ENCODE results near the gene ZNHIT2. TPM values are rescaled to one million over a fixed set of nuclear protein-coding genes. Genes with fewer than 3 reads are reported as not detected.

Gene ZNHIT2
- total RNA-seq, 1 donor from 2014 or later = 11.3 TPM

GRCh38 chr11:65102142-65103095, 15.1 kb downstream of the ZNHIT2 start:
- H3K27ac Mint-ChIP-seq = no peak overlapping the region
- H3K9me3 Mint-ChIP-seq = no peaks in the 10 kb centered on the region
- intact Hi-C loops (cut with micrococcal nuclease) = no loop called here
- peaks cover 34% of the 10 kb centered on the region for H3K36me3 Mint-ChIP-seq (ENCODE audit: low read depth)
- H3K4me3 Mint-ChIP-seq (ENCODE audit: low read depth) = no peak overlapping the region
- peaks cover 15% of the 10 kb centered on the region for H3K4me1 Mint-ChIP-seq (ENCODE audit: low read depth)
- no peak for DNase-seq (ENCODE audit: low spot score)
- no peaks in the 10 kb centered on the region for H3K27me3 Mint-ChIP-seq (ENCODE audit: low read depth)

DNA sequence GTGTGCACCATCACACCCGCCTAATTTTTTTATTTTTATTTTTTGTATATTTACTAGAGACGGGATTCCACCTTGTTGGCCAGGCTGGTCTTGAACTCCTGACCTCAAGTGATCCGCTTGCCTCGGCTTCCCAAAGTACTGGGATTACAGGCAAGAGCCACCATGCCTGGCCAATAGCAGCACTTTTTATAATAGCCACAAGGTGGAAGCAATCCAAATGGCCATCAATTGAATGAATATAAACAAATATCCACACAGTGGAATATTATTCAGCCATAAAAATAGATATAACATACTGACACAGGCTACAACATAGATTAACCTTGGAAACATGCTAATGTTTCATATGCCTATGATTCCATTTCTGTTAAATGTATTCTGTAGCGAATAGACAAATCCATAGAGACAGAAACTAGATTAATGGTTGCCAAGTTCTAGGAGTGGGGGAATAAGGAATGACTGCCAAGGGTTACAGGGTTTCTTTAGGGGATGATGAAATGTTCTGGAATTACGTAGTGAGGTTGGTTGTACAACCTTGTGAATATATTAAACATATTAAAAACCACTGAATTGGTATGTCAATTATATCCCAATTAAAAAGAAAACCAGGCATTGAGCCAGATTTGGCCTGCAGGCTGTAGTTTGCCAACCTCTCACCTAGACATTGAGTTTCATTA, 16.7 kb downstream of the ZNHIT2 start:
- Mint-ChIP-seq H3K4me3 (ENCODE audit: low read depth) (no peak overlapping the region), H3K4me1 (ENCODE audit: low read depth) (peaks cover 16% of the 10 kb centered on the region), H3K27me3 (ENCODE audit: low read depth) (no peaks in the 10 kb centered on the region), H3K27ac (no peak overlapping the region), H3K9me3 (no peaks in the 10 kb centered on the region), H3K36me3 (ENCODE audit: low read depth) (peaks cover 26% of the 10 kb centered on the region)
- intact Hi-C loops (cut with micrococcal nuclease) = no loop called here
- no peak for DNase-seq (ENCODE audit: low spot score)

DNA sequence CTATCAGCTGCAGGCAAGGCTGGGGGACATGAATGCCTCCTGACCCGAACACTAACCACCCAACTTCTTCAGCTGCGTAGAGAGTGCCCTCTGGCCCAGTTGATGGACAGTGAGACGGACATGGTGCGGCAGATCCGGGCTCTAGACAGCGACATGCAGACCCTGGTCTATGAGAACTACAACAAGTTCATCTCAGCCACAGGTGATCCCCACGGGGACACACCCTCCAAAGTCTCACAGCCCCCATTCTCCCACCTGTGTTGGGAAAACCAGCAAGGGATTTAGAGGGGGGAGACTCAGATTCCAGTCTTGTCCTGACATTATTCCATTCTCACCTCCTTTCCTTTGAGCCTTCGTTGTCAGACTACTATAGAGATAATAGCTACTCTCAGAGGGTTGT, 20.6 kb downstream of the ZNHIT2 start:
- no peak for DNase-seq (ENCODE audit: low spot score)
- Mint-ChIP-seq H3K27me3 (ENCODE audit: low read depth) (no peaks in the 10 kb centered on the region), H3K36me3 (ENCODE audit: low read depth) (peaks cover 12% of the 10 kb centered on the region), H3K27ac (no peak overlapping the region), H3K4me1 (ENCODE audit: low read depth) (peaks cover 11% of the 10 kb centered on the region), H3K9me3 (no peaks in the 10 kb centered on the region), H3K4me3 (ENCODE audit: low read depth) (peak overlapping the region; percentile 88)
- intact Hi-C loops (cut with micrococcal nuclease) = loop anchor here (1.0 to 2.0 kb wide), 3 partner anchors 13 to 84 kb away; partner anchors contain the start of genes CDCA5, TM7SF2 and ZFPL1

DNA sequence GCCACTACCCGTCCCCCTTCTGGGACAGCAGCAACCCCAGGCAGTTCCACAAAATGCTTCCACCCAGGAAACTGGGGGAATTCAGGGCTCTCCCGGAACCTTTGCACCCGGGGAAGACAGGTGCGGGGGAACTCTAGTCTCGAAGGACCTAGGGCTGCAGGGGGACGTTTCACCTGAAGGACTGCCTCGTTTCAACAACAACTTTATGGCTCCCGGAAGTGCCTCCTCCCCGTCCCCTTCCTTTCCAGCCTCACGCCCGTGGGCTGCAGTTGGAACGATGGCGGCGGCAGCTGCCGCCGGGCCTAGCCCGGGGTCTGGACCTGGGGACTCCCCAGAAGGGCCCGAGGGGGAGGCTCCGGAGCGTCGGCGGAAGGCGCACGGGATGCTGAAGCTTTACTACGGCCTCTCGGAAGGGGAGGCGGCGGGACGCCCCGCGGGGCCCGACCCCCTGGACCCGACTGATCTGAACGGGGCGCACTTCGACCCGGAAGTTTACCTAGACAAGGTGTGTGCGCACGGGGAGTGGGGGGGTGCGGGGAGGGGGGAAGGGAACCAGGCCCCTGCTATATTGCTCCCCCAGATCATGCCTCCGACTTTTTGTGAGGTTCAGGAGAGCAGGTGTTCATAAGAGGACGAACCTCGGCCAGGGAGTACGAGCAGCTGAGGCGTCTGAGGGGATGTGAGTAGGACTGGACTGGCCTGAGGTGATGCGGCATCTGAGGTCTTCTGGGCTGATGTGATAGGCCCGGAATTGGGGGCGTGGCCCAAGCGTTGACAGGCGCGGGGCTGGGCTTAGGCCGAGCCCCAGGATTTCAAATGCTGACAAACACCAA, 21.3 kb downstream of the ZNHIT2 start, which contains the start of gene VPS51:
VPS51 (plus strand) TSS at position 241 of the 833 bp plus-strand sequence; CDS start at position 278, 37 bp downstream.
- Mint-ChIP-seq H3K9me3 (no peaks in the 10 kb centered on the region), H3K4me1 (ENCODE audit: low read depth) (peaks cover 11% of the 10 kb centered on the region), H3K27me3 (ENCODE audit: low read depth) (no peaks in the 10 kb centered on the region), H3K27ac (peak within 1 kb of the TSS; percentile 96), H3K36me3 (ENCODE audit: low read depth) (peaks cover 12% of the 10 kb centered on the region), H3K4me3 (ENCODE audit: low read depth) (peak within 1 kb of the TSS; percentile 88)
- intact Hi-C loops (cut with micrococcal nuclease) = loop anchor here (1.0 to 2.0 kb wide), 3 partner anchors 12 to 83 kb away; partner anchors contain the start of genes CDCA5, TM7SF2 and ZFPL1
- DNase-seq (ENCODE audit: low spot score) = peak; percentile 82

DNA sequence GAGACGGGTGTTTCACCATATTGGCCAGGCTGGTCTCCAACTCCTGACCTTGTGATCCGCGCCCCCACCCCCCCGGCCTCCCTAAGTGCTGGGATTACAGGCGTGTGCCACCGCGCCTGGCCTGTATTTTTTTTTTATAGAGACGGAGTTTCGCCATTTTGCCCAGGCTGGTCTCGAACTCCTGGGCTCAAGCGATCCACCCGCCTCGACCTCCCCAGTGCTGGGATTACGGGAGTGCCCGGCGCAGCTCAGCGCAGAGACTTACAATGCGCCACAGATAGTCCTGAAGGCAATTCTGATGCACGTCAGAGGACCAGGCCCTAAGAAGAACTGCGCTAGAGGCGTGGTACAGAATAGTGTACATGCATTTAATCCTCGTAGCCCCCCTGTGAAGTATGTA, 22.1 kb downstream of the ZNHIT2 start:
- H3K27me3 Mint-ChIP-seq (ENCODE audit: low read depth) = no peaks in the 10 kb centered on the region
- no peak for DNase-seq (ENCODE audit: low spot score)

GRCh38 chr11:65090628-65091027, 26.9 kb downstream of the ZNHIT2 start:
- intact Hi-C loops (cut with micrococcal nuclease) = no loop called here
- Mint-ChIP-seq H3K4me1 (ENCODE audit: low read depth) (peaks cover 5% of the 10 kb centered on the region), H3K27ac (no peak overlapping the region), H3K4me3 (ENCODE audit: low read depth) (no peak overlapping the region), H3K27me3 (ENCODE audit: low read depth) (no peaks in the 10 kb centered on the region), H3K36me3 (ENCODE audit: low read depth) (peaks cover 28% of the 10 kb centered on the region), H3K9me3 (no peaks in the 10 kb centered on the region)
- DNase-seq (ENCODE audit: low spot score) = no peak

More for the DNA sequence above, 22.1 kb downstream of the ZNHIT2 start:
- intact Hi-C loops (cut with micrococcal nuclease) = no loop called here
- peak overlapping the region; percentile 88 for H3K4me3 Mint-ChIP-seq (ENCODE audit: low read depth)
- H3K27ac Mint-ChIP-seq = peak overlapping the region; percentile 96
- H3K9me3 Mint-ChIP-seq = no peaks in the 10 kb centered on the region
- peaks cover 12% of the 10 kb centered on the region for H3K36me3 Mint-ChIP-seq (ENCODE audit: low read depth)
- H3K4me1 Mint-ChIP-seq (ENCODE audit: low read depth) = peaks cover 11% of the 10 kb centered on the region

DNA sequence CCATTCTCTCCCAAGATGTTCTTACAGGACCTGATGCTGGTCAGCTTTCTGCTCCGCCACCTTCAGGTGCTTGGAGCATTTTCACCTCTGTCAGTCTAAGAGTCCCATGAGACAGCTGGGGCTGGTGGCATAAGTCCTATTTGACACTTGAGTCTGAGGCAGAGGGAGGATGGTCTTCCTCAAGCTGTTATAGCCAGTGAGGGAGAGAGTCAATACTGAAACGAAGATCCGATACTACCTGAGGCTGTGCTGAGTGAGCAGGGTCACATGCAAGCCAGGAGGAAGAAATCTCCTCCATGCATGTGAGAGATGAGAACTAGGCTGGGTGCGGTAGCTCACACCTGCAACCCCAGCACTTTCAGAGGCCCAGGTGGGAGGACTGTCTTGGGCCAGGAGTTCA, 27.9 kb downstream of the ZNHIT2 start:
- intact Hi-C loops (cut with micrococcal nuclease) = loop anchor here (10.0 kb wide), 1 partner anchor 765 kb away; the partner anchor contains the start of gene CFL1
- H3K27me3 Mint-ChIP-seq (ENCODE audit: low read depth) = no peaks in the 10 kb centered on the region
- no peak overlapping the region for H3K4me3 Mint-ChIP-seq (ENCODE audit: low read depth)
- H3K9me3 Mint-ChIP-seq = no peaks in the 10 kb centered on the region
- DNase-seq (ENCODE audit: low spot score) = no peak
- no peak overlapping the region for H3K27ac Mint-ChIP-seq
- H3K4me1 Mint-ChIP-seq (ENCODE audit: low read depth) = peaks cover 8% of the 10 kb centered on the region
- H3K36me3 Mint-ChIP-seq (ENCODE audit: low read depth) = peaks cover 32% of the 10 kb centered on the region

GRCh38 chr11:65087827-65088226, 29.7 kb downstream of the ZNHIT2 start:
- DNase-seq (ENCODE audit: low spot score) = no peak
- Mint-ChIP-seq H3K27me3 (ENCODE audit: low read depth) (no peaks in the 10 kb centered on the region), H3K36me3 (ENCODE audit: low read depth) (peaks cover 46% of the 10 kb centered on the region), H3K27ac (no peak overlapping the region), H3K9me3 (no peaks in the 10 kb centered on the region), H3K4me3 (ENCODE audit: low read depth) (no peak overlapping the region), H3K4me1 (ENCODE audit: low read depth) (peaks cover 14% of the 10 kb centered on the region)
- intact Hi-C loops (cut with micrococcal nuclease) = loop anchor here (10.0 kb wide), 1 partner anchor 767 kb away; the partner anchor contains the start of gene CFL1

DNA sequence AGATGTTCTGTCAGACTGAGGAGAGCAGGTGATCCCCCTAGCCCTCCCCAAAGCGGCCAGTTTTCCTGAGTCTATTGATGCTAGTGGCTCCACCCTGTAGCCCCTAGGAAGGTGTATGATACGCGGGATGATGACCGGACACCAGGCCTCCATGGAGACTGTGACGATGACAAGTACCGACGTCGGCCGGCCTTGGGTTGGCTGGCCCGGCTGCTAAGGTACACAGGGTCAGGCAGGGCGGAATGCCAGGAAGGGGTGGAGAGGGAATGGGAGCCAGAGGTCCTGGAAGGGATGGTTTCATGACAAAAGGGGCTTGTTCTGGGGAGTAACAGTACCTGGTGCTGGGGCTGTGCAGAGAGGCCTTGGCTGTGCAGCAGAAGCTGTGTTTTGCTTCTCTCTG, 30.3 kb downstream of the ZNHIT2 start:
- H3K4me3 Mint-ChIP-seq (ENCODE audit: low read depth) = no peak overlapping the region
- H3K27ac Mint-ChIP-seq = no peak overlapping the region
- intact Hi-C loops (cut with micrococcal nuclease) = loop anchor here (10.0 kb wide), 1 partner anchor 768 kb away; the partner anchor contains the start of gene CFL1
- no peak for DNase-seq (ENCODE audit: low spot score)
- peaks cover 17% of the 10 kb centered on the region for H3K4me1 Mint-ChIP-seq (ENCODE audit: low read depth)
- H3K36me3 Mint-ChIP-seq (ENCODE audit: low read depth) = peaks cover 51% of the 10 kb centered on the region
- no peaks in the 10 kb centered on the region for H3K27me3 Mint-ChIP-seq (ENCODE audit: low read depth)
- no peaks in the 10 kb centered on the region for H3K9me3 Mint-ChIP-seq

GRCh38 chr11:65086809-65087208, 30.7 kb downstream of the ZNHIT2 start:
- peaks cover 55% of the 10 kb centered on the region for H3K36me3 Mint-ChIP-seq (ENCODE audit: low read depth)
- peaks cover 20% of the 10 kb centered on the region for H3K4me1 Mint-ChIP-seq (ENCODE audit: low read depth)
- H3K9me3 Mint-ChIP-seq = no peaks in the 10 kb centered on the region
- no peak overlapping the region for H3K27ac Mint-ChIP-seq
- DNase-seq (ENCODE audit: low spot score) = no peak
- H3K4me3 Mint-ChIP-seq (ENCODE audit: low read depth) = no peak overlapping the region
- intact Hi-C loops (cut with micrococcal nuclease) = loop anchor here (10.0 kb wide), 1 partner anchor 768 kb away; the partner anchor contains the start of gene CFL1
- no peaks in the 10 kb centered on the region for H3K27me3 Mint-ChIP-seq (ENCODE audit: low read depth)

GRCh38 chr11:65085446-65085845, 32.1 kb downstream of the ZNHIT2 start:
- Mint-ChIP-seq H3K4me1 (ENCODE audit: low read depth) (peaks cover 25% of the 10 kb centered on the region), H3K27ac (peak overlapping the region; percentile 97), H3K4me3 (ENCODE audit: low read depth) (peak overlapping the region; percentile 97), H3K27me3 (ENCODE audit: low read depth) (no peaks in the 10 kb centered on the region), H3K36me3 (ENCODE audit: low read depth) (peaks cover 66% of the 10 kb centered on the region), H3K9me3 (no peaks in the 10 kb centered on the region)
- DNase-seq (ENCODE audit: low spot score) = no peak
- intact Hi-C loops (cut with micrococcal nuclease) = loop anchor here (2.0 to 10.0 kb wide), 2 partner anchors 25 to 769 kb away; partner anchors contain the start of genes CFL1 and TM7SF2
